NOMO-1 treated with dmso at 0.1 percent for 144 hours (cell line): ENCODE data around the gene SLC6A7.
"Not testable (repeated sequence)": the region's sequence is repeated elsewhere in the genome, so short reads cannot be mapped to it uniquely, and the experiment has no call there.

ENCODE experiments used
- DNase-seq: peaks from one replicate; lab custom pipeline; 2025; ENCODE audit not compliant: unreplicated experiment; lab: John Stamatoyannopoulos, UW

The SLC6A7 gene

GRCh38 chr5:150217038-150217437 is 27.2 kb downstream of the SLC6A7 start:
- DNase-seq = no peak

GRCh38 chr5:150217873-150218692 is 28.2 kb downstream of the SLC6A7 start:
- peak; percentile 59 for DNase-seq

- no peak for DNase-seq
Observed at GRCh38 chr5:150218693-150219035, 28.8 kb downstream of the SLC6A7 start.

GRCh38 chr5:150219142-150219541 is 29.3 kb downstream of the SLC6A7 start:
- no peak for DNase-seq

- no peak for DNase-seq
Observed at GRCh38 chr5:150219861-150220260, 30.0 kb downstream of the SLC6A7 start.

GRCh38 chr5:150221471-150221870 is 31.6 kb downstream of the SLC6A7 start:
- no peak for DNase-seq

- DNase-seq = no peak
Observed at GRCh38 chr5:150222906-150223305, 33.0 kb downstream of the SLC6A7 start.

- no peak for DNase-seq
Observed at GRCh38 chr5:150223474-150223873, 33.6 kb downstream of the SLC6A7 start.

- no peak for DNase-seq
Observed at GRCh38 chr5:150224483-150225027, 34.7 kb downstream of the SLC6A7 start.

GRCh38 chr5:150227036-150227435 is 37.2 kb downstream of the SLC6A7 start:
- DNase-seq = no peak

GRCh38 chr5:150227606-150228273 is 37.9 kb downstream of the SLC6A7 start:
- DNase-seq = no peak

GRCh38 chr5:150229571-150229970 is 39.7 kb downstream of the SLC6A7 start:
- DNase-seq = no peak

GRCh38 chr5:150230842-150231241 is 41.0 kb downstream of the SLC6A7 start:
- no peak for DNase-seq

- not testable (repeated sequence) for DNase-seq
Observed at GRCh38 chr5:150233706-150234105, 43.8 kb downstream of the SLC6A7 start.

GRCh38 chr5:150234576-150235499 is 45.0 kb downstream of the SLC6A7 start:
- no peak for DNase-seq

- DNase-seq = no peak
Observed at GRCh38 chr5:150235500-150235854, 45.6 kb downstream of the SLC6A7 start.

- no peak for DNase-seq
Observed at GRCh38 chr5:150236313-150236712, 46.5 kb downstream of the SLC6A7 start.

- DNase-seq = no peak
Observed at GRCh38 chr5:150236981-150237754, 47.3 kb downstream of the SLC6A7 start.

GRCh38 chr5:150238646-150239045 is 48.8 kb downstream of the SLC6A7 start:
- DNase-seq = no peak

- no peak for DNase-seq
Observed at GRCh38 chr5:150239099-150239793, 49.4 kb downstream of the SLC6A7 start.
